Stimulated activated CD8-positive, alpha-beta memory T cell treated with anti-CD3 and anti-CD28 coated beads, Interleukin-7, amount 100 ng/mL, for 1 hour (primary cell): ENCODE data around the gene CFDP1.

Experiments
- DNase-seq, 2 donors: peaks; one replicate each; pipeline ENCODE4 v3.0.0-alpha.2; 2020; ENCODE audit warnings: low read depth in 2 of 2

CFDP1 gene

DNA sequence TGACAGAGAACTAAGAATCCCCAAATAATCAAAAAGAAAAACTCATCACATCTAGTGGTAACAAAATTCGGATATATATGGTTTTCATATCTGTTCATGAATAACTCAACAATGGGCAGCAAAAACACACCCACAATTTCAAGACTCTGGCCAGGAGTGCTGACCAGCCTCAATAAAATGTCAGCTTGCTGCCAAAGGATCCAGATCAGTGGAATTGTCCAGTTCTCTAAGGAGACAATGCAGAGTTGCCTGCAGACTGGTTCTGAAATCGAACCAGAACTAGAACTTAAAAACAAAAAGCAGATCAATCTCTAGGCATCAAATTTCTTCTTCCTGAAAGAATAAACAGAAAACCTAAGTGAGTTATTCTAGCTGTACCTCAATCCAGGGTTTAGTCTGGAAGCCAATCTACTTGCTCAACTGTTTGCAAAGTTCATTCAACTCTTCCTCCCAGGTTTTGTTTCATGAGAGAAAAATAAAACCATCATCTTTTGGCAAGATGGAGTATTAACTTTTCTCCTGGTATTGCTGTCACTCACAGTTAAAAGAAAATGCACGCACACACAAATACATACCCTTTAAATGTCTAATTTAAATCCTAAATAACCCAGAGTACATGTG, 61.0 kb downstream of the CFDP1 start:
- DNase-seq, result no peak

- no peak for DNase-seq
These were observed 62.1 kb downstream of the CFDP1 start for GRCh38 chr16:75371171-75371570.

- no peak for DNase-seq
These were observed 69.0 kb downstream of the CFDP1 start for GRCh38 chr16:75364286-75364791.

DNA sequence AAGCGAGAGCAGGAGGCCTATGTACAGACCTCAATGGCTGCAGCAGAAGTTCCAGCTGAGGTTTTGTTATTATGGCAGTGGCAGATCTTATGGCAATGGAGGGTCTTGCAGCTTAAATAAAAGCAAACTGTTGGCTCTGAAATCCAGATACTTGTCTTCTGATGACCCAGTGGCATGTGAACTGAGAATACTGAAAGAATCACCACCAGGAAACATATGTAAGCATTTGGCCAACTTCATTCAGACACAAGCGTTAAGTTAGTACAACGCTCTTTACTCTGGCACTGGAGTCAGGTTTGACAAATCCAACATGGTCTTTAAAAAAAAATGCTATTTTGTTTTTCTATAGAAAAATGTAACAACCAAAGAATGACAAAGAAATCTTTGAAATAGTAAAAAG, 70.5 kb downstream of the CFDP1 start:
- DNase-seq, result no peak

DNA sequence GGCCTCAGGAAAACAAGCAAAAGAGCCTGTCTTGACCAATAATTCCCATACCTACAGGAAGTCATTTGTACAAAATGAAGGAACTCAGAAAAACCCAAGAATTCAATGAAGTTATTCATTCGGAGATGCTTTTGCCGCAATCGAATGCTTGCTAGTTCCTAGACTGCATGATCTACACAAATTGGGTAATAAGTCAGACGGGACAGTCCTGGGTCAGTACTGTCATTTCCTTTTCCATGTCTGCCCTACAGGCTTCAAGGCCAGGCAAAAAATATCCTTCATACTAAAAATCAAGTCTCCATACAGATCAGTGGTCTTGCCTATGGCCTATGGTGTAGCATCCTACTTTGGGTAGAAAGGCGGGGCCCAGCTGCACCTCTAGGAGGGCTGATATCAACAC, 71.4 kb downstream of the CFDP1 start:
- DNase-seq, result no peak

- no peak for DNase-seq
These were observed 79.1 kb downstream of the CFDP1 start for GRCh38 chr16:75354170-75354569.

DNA sequence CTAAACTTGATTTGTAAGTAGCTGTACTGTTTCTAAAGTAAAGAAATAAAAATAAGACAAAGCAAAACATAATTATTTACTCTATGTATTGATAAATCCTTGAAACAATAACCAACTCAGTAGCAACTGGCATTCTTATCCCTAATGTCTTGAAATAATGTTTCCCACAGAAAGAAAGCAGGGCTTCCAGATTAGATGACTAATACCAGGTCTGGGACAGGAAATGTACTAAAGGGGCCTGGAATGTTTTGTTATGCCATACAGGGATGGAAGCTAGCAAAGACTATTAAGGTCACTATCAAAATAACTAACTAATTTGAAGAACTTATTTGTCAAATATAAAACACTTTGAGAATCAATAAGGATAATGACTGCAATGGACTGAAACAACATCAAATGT, 82.1 kb downstream of the CFDP1 start:
- DNase-seq, result no peak

DNA sequence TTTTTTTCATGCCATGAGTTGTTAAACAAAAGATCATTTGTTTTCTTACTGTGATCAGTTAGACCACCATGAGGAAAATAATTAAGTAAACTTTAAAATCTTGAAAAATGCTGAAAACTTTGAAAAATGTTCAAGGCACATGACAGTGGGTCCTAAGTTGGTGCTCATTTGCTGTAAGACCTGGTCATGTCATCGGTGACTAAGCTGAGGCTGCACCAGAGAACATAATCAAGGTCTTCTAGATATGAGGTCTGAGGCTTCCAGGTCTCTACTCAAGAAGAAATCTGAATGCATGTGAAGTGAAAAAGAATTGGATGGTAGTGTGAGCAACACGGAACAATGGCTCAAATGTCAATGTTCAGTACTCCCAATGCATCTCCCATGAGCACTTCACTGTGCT, 87.6 kb downstream of the CFDP1 start:
- DNase-seq, result no peak

DNA sequence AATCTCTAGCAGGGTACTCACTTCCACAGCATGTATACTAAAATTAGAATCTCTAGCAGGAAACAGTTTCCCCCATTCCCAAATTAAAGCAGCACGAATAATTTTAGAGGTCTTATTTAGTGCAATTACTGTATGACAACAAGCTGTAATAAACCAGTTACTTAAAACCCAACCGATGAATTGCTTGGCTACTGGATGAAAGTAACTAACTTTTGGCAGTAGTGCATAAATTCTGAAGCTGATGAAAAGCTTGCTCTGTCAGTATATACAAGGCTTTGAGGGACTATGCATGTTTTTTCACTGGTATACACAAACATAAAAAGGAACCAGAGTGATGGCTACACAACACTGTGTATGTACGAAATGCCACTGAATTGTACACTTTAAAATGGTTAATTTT, 89.4 kb downstream of the CFDP1 start:
- no peak for DNase-seq

DNA sequence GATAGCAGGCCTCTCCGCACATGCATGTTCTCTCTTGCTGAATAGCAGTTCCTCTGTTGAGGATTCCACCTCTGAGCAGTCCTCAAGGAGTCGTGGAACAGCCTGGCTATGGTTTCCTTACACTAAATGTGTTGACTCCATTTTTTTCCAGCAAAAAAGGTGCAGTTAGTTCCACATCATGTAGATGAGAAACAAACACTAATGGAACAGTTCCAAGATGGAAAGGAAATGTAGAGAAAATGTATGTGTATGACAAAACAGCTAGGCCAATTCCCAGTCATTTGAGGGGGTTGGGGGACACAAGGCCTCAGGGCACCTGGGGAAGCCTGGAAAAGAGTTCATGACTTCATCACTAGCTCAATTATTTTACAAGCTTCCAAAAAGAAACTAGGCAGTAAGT, 90.0 kb downstream of the CFDP1 start:
- DNase-seq, result no peak

DNA sequence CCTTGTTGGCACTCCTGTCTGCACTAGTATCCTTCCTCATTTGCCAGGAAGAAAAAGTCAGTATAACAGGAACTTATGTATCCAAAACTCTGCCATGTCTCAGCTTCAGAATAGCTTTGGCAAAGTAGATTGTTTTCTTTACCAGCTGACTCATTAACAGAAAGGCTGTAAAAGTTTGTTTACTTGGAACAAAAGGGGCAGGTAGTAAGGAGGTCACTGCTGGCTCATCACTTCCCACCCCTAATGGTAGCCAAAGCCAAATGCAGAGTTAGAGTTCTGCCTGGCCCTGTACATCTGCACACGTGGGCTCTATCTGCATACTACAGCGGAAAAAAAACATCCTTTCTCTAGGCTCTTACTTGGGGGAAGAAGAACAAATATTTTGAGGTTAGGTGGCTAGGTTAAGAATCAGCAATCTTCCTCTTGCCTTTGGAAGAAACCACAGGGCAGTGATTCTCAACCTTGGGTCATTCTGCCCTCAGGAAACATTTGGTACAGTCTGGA, 90.9 kb downstream of the CFDP1 start:
- no peak for DNase-seq

DNA sequence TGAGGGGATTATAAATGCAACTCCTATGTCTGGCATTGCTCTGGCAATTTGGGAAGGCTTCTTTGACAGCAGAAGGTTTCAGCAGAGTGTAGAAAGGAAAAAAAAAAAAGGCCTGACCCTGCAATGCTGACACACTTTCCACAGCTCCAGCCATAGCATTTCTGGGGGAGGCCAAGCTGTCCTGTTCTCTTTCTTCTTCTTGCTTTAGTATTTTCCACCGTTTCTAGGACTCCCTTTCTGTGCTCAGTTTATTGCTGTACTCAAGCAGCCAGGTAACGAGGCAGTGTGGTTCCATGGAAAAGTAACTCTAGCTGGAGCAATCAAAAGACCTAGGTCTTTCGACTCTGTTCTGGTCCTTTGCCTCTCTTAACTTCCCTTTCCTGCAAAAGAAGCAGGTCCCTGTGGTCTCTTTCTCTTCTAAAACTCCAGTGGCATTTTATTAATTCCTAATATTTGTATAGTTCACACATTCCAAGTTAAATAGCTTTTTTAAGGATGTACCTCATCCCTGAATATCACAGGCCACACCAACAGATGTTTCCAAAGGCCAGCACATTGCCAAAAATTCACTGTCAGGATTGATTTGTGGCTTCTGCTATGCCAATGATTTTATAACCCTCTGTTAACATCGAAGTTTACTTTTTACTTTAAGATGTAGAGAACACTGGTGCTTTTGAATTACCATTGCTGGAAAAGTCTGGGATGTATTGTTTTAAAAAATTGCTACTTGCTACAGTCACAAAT, 91.6 kb downstream of the CFDP1 start:
- DNase-seq, result no peak

GRCh38 chr16:75340741-75341491, 92.4 kb downstream of the CFDP1 start:
- no peak for DNase-seq

DNA sequence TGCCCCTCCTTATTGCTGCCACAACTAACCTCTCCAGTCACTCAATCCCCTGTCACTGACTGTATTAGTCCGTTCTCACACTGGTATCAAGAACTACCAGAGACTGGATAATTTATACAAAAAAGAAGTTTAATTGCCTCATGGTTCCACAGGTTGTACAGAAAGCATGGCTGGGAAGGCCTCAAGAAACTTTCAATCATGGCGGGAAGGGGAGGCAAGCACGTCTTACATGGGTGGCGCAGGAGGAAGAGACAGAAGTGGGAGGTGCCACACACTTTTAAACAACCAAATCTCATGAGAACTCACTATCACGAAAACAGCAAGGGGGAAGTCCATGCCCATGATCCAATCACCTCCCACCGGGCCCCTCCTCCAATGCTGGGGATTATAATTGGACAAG, 95.9 kb downstream of the CFDP1 start:
- DNase-seq, result no peak

- no peak for DNase-seq
These were observed 96.8 kb downstream of the CFDP1 start for GRCh38 chr16:75336521-75336920.

DNA sequence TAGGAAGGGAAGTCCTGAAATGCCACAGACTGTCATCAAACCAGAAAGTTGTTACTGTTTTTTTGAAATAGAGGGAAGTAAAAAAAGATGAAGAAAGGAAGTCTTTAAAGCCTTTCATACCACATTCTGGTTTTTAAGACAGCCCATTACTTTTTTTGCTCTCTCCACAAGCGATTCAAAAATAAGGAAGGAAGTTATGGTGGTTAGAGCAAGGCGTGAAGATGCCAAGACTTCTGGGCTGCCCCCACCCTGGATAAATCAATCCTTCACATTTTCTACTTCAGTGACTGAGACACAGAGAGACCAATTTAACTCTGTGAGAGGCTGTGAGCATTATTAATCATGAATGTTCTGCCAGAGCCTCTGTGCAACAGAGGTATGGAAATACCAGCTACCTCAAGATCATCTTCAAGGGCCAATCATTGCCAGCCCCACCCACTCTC, 99.6 kb downstream of the CFDP1 start:
- DNase-seq, result no peak

DNA sequence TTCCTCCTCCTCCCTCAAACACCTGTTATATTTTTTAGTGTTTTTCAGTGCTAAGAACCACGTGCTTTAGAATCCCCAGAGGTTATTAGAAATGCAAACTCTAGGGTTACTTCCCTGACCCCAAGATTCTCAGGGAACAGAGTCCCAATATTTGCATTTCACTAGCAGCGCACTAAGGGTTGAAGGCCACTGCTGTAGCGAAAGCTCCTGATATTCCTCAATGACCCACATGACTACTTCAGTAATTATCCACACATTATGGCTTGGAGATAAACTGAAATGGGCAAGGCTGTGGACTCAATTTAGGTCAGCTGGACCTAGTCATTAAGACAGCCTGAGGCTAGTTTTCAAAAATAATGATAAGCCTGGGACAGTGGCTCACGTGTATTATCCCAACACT, 103.4 kb downstream of the CFDP1 start:
- no peak for DNase-seq

DNA sequence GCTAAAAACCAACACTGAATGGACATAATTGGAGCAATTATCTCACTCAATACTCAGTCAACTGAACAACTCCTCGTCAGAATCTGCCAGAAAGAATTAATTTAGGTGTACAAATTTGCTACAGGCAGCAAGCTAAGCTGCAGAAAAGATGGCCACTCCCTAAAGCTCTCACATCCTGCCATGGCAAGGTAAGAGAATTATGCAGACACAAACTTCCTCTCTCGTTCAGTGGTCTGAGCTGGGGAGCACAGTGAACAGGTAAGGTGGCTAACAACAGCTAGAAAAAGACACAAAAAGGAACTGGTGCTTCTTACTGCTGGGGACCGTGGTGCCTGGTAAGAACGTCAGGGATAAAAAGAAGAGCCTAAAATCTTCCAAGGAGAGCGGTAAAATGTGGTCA, 107.0 kb downstream of the CFDP1 start:
- no peak for DNase-seq

DNA sequence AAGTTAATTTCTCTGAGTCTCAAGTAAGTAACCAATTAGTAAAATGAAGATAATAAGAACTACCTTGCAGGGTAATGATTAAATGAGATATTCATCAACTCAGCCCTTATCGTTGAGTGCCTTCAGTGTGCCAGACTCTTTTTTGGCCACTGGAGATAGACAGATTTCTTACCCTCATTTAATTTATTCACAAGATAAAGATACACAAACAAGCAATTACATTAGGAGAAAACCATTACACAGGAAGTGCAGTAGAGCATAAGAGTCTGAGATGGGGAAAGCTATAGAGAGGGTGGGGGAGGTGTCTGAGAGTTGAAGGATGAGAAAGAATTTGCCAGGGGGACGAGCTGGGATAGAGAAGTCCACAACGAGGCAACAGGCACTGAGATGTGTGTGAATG, 109.4 kb downstream of the CFDP1 start:
- no peak for DNase-seq

DNA sequence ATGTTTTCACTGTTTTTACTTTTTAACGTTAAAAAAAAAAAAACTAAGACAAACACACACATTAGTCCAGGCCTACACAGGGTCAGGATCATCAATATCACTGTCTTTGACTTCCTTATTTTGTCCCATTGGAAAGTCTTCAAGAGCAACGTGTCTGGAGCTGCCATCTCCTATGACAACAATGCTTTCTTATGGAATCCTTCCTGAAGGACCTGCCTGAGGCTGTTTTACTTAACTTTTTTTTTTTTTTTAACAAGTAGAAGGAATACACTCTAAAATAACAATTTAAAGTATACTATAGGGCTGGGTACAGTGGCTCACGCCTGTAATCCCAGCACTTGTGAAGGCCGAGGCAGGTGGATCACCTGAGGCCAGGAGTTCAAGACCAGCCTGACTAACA, 110.1 kb downstream of the CFDP1 start:
- no peak for DNase-seq

DNA sequence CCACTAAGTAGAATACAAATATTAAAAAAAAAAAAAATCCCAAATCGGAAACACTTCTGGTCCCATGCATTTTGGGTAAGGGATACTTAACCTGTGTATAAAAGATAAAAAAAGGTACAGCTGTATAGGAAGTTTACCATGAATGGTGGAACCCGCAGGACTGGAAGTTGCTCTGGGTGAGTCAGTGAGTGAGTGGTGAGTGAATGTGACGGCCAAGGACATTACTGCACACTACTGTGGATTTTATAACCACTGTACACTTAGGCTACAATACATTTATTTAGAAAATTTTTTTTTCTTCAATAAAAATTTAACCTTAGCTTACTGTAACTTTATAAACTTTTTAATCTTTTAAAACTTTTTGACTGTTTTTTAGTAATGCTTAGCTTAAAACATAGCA, 110.6 kb downstream of the CFDP1 start:
- no peak for DNase-seq

GRCh38 chr16:75320435-75320834, 112.9 kb downstream of the CFDP1 start:
- DNase-seq, result no peak
